Skeletal muscle tissue (tissue), 4 donors: ENCODE data around the gene IL16. TPM values are rescaled to one million over a fixed set of nuclear protein-coding genes. Genes with fewer than 3 reads are reported as not detected.

Experiments
- H3K27ac ChIP-seq: one replicate; pipeline ENCODE4 v1.7.0; 2013; ENCODE audit warnings: mild to moderate bottlenecking, low read depth, low read length, inconsistent platforms
- H3K27me3 ChIP-seq, 3 donors: one replicate each; pipeline ENCODE4 v1.7.0; 2013; ENCODE audit warnings: low read length in 3 of 3; ENCODE audit not compliant: control insufficient read depth in 3 of 3, insufficient read depth in 3 of 3
- H3K36me3 ChIP-seq, 3 donors: one replicate each; pipeline ENCODE4 v1.7.0; 2013; ENCODE audit warnings: low read length in 3 of 3; ENCODE audit not compliant: control insufficient read depth in 3 of 3, insufficient read depth in 3 of 3
- H3K4me1 ChIP-seq, 3 donors: one replicate each; pipeline ENCODE4 v1.7.0; 2013; ENCODE audit warnings: low read length in 3 of 3, mild to moderate bottlenecking in 3 of 3; ENCODE audit not compliant: control insufficient read depth in 3 of 3, insufficient read depth in 3 of 3
- H3K4me3 ChIP-seq, 3 donors: one replicate each; pipeline ENCODE4 v1.7.0; 2013; ENCODE audit warnings: low read length in 3 of 3
- H3K9ac ChIP-seq, 3 donors: one replicate each; pipeline ENCODE4 v1.7.0; 2013; ENCODE audit warnings: low read length in 3 of 3, mild to moderate bottlenecking in 3 of 3, moderate library complexity in 2 of 3, low read depth in 1 of 3
- H3K9me3 ChIP-seq, 3 donors: one replicate each; pipeline ENCODE4 v1.7.0; 2013; ENCODE audit warnings: low read length in 3 of 3; ENCODE audit not compliant: control insufficient read depth in 3 of 3
- total RNA-seq: library from RNA; depleted of rRNA; stranded (reverse); fragments of >200 nt; gene quantifications from one replicate; pipeline ENCODE4 v1.2.3, GENCODE V29; 2014
- donor health status: Osteomylitis.

IL16 gene
- total RNA-seq, 1 donor from 2014 or later, result 4.7 TPM

GRCh38 chr15:81278306-81279029 is 81.8 kb downstream of the IL16 start:
- Histone ChIP-seq H3K9ac (no peak overlapping the region), H3K36me3 (peaks cover 0 to 2% (median 0%) of the 10 kb centered on the region in 3 donors), H3K27me3 (no peaks in the 10 kb centered on the region), H3K9me3 (peaks cover 0 to 2% (median 0%) of the 10 kb centered on the region in 3 donors), H3K27ac (no peak overlapping the region), H3K4me1 (no peaks in the 10 kb centered on the region), H3K4me3 (no peak overlapping the region)

DNA sequence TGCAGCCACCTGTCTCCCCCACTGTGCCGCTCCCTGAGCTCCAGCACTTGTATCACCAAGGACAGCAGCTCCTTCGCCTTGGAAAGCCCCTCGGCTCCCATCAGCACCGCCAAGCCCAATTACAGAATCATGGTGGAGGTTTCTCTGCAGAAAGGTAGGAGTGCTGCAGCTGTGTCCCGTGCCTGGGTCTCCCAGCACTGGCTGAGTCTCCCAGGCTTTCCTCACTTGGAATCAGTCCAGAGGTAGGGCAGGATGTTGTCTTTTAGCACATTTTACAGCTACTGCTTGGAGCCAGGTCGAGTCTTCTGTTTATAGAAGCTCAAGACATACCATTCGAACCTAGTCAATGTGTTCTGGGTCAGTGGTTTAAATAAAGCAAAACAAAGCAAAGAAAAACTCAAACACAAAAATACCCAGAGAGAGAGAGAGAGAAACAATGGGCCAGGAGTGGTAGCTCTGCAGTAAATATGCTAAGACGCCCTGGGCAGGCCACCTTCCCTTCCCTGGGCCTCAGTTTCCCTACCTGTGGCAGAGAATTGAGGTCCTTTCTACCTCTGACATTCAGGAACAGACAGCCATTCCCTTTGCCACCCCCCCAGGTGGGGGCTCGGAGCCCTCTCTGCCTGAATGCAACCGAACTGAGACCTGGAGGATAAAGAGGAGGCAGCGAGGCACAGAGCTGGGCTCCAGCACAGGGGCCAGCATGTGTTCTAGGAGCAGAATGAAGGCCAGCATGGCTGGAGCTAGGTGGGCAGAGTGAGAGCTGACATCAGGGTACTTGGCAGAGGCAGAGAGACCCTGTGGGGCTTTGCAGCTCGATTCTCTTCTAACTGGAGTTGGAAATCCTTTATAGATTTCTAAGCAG is 83.2 kb downstream of the IL16 start:
- Histone ChIP-seq H3K36me3 (peaks cover 0 to 2% (median 0%) of the 10 kb centered on the region in 3 donors), H3K27me3 (no peaks in the 10 kb centered on the region), H3K9me3 (peaks cover 0 to 2% (median 0%) of the 10 kb centered on the region in 3 donors), H3K27ac (no peak overlapping the region), H3K9ac (no peak overlapping the region), H3K4me3 (no peak overlapping the region), H3K4me1 (no peaks in the 10 kb centered on the region)

DNA sequence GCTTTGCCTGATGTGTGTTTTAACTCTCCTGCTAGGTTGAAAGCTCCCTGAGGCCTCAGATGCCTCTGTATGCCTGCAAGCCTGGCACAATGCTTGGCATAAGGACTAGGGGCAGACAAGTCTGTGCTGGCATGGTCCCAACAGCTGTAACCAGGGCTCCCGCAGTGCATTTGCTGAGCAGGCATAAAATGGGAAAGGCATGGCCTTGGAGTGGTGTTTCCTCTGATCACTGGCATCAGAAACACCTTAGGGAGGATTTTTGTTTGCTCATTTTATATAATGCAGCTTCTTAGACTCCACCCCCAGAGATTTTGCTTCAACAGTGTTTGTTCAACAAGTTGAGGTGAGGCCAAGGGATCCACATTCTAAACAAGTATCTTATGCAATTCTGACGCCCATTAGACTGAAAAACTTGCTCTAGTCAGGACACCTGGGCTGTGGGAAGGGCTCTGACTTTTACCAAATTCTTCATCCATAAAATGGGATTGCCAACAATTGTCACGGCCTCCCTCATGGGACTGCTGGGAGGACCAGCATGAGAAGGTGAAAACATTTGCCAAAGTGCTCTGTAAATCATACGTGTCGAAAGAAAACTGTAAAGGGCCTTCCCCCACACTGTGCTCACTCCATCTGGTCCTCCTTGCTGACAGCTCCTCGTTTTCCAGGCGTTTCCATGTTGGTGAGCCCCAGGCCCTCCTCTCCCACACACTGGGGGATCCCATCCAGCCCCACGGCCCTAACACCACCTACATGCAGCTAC is 84.2 kb downstream of the IL16 start:
- H3K9ac ChIP-seq, result no peak overlapping the region
- no peaks in the 10 kb centered on the region for H3K27me3 ChIP-seq
- peaks cover 0 to 2% (median 0%) of the 10 kb centered on the region in 3 donors for H3K9me3 ChIP-seq
- H3K27ac ChIP-seq, result no peak overlapping the region
- peaks cover 0 to 2% (median 0%) of the 10 kb centered on the region in 3 donors for H3K36me3 ChIP-seq
- no peak overlapping the region for H3K4me3 ChIP-seq
- H3K4me1 ChIP-seq, result no peaks in the 10 kb centered on the region

DNA sequence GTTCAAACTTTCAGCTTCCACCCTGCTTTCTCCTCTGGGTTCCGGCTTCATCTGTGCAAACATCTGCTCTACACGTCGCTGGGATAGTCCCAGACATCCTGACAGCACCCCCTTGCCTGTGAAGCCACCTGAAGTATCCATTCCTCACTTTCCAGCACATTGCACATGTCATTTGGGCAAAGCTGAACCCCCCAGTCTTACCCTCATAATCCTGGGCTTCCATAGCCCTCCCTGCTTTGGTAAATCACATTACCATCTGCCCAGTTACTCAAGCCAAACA is 84.7 kb downstream of the IL16 start:
- H3K4me1 ChIP-seq, result no peaks in the 10 kb centered on the region
- no peak overlapping the region for H3K4me3 ChIP-seq
- H3K9me3 ChIP-seq, result peaks cover 0 to 2% (median 0%) of the 10 kb centered on the region in 3 donors
- peaks cover 0 to 2% (median 0%) of the 10 kb centered on the region in 3 donors for H3K36me3 ChIP-seq
- H3K27me3 ChIP-seq, result no peaks in the 10 kb centered on the region
- H3K9ac ChIP-seq, result no peak overlapping the region
- H3K27ac ChIP-seq, result no peak overlapping the region

DNA sequence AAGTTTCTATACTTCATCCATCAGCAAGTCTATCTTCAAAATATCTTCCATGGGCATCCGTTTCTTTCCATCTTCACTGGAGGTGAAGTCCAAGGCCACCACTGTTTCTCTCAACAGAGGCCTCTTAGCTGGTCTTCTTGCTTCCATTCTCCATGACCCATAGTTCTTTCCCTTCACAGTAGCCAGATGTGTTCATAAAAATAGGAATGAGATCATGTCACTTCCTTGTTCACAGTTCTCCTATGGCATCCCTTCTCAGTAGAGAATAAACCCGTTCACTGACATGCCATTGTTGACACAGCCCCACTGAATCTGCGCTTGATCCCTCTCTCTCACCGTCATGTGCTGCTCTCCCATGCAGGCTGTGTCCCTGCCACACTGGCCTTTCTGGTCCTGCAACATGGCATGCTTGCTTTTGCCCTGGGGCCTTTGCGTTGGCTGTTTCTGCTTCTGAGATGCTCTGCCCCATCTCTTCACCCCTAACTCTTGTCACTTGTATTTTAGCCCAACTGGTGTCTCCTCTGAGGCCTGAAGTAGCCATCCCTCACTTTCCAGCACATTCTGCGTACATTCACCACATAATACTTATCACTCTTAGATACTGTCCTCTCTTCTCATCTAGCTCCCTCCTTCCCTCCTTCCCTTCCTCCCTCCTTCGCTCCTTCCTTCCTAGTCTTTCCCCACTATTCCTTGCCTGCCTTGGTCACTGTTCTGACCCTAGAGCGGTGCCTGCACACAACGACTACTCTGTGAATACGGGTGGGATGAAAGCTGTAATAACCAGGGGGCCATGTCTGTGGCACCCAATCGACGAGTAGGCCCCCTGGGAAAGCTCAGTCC is 85.3 kb downstream of the IL16 start:
- Histone ChIP-seq H3K36me3 (peaks cover 0 to 2% (median 0%) of the 10 kb centered on the region in 3 donors), H3K9me3 (peaks cover 0 to 2% (median 0%) of the 10 kb centered on the region in 3 donors), H3K27ac (no peak overlapping the region), H3K4me1 (no peaks in the 10 kb centered on the region), H3K9ac (no peak overlapping the region), H3K4me3 (no peak overlapping the region), H3K27me3 (no peaks in the 10 kb centered on the region)

DNA sequence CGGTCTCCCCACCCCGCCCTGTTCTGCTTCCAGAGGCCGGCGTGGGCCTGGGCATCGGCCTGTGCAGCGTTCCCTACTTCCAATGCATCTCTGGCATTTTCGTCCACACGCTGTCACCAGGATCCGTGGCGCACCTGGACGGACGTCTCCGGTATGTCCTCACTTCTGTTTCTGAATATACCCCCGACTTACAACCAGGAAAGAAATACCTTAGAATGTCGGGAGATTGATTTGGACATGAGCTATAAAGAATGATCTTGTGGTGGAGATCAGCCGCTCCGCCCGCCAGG is 85.9 kb downstream of the IL16 start:
- no peak overlapping the region for H3K9ac ChIP-seq

DNA sequence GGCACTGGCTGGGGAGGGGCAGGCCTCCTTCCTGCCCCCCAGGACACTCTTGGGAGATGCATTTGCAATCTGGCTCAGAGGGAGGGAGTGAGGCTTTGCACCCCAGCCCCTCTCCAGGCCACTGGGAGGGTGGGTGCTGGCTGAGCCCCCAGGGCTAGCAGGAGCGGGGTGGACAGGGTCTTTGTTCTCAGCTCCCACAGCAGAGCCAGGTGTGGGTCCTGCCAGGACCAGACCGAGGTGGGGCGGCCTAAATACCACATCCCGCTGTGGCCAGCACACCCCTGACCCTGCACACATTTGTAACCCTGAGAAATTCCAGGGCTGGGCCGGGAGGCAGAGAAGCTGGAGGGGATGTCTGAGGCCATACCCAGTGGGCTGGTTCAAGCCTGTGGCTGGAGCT is 86.2 kb downstream of the IL16 start:
- no peaks in the 10 kb centered on the region for H3K4me1 ChIP-seq
- no peak overlapping the region for H3K9ac ChIP-seq
- H3K27ac ChIP-seq, result no peak overlapping the region
- no peaks in the 10 kb centered on the region for H3K27me3 ChIP-seq
- peaks cover 0 to 2% (median 0%) of the 10 kb centered on the region in 3 donors for H3K36me3 ChIP-seq
- no peaks in the 10 kb centered on the region for H3K9me3 ChIP-seq
- H3K4me3 ChIP-seq, result no peak overlapping the region

More for the DNA sequence above, 85.9 kb downstream of the IL16 start:
- Histone ChIP-seq H3K27me3 (no peaks in the 10 kb centered on the region), H3K4me3 (no peak overlapping the region), H3K9me3 (no peaks in the 10 kb centered on the region), H3K36me3 (peaks cover 0 to 2% (median 0%) of the 10 kb centered on the region in 3 donors), H3K27ac (no peak overlapping the region), H3K4me1 (no peaks in the 10 kb centered on the region)

DNA sequence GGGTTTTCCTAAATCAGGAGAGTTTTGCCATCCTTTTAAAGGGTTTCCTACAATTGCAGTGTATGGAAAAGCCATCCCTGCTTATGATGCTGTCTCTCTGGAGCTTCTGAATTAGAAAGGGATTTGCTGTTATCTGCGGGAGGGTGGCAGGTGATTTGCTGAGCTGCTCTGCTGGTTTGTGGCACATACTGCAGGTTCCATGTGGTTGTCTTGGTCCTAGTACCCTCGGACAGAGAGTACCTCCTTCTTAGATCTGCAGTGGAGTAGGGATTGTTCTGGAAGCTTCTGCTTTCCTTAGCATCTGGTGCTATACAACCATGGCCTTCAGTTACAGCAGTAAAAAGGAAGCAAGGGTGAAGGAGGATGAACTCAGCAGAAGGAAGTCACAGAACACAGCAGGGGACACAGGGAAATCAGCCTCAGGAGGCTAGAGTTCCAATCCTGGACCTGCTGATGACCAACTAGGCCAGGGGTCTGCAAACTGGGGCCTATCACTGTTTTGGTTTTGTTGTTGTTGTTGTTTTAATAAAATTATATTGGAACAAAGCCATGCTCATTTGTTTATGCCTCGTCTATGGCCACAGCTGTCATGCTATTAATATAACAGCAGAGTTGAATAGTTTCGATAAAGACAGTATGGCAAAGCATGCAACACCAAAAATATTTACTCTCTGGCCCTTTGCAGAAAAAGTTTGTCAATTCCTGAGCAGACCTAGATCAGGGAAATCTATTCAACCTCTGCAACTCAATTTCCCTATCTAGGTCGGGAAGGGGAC is 87.8 kb downstream of the IL16 start:
- Histone ChIP-seq H3K36me3 (peaks cover 0 to 2% (median 0%) of the 10 kb centered on the region in 3 donors), H3K9me3 (no peaks in the 10 kb centered on the region), H3K27me3 (no peaks in the 10 kb centered on the region), H3K9ac (no peak overlapping the region), H3K27ac (no peak overlapping the region), H3K4me3 (no peak overlapping the region), H3K4me1 (no peaks in the 10 kb centered on the region)

- no peaks in the 10 kb centered on the region for H3K4me1 ChIP-seq
- H3K27ac ChIP-seq, result no peak overlapping the region
- no peak overlapping the region for H3K9ac ChIP-seq
- no peaks in the 10 kb centered on the region for H3K9me3 ChIP-seq
- no peak overlapping the region for H3K4me3 ChIP-seq
- no peaks in the 10 kb centered on the region for H3K27me3 ChIP-seq
- peaks cover 0 to 2% (median 0%) of the 10 kb centered on the region in 3 donors for H3K36me3 ChIP-seq
Measured at GRCh38 chr15:81285461-81285860, 88.8 kb downstream of the IL16 start.
